Calu3 (cell line): ENCODE measurements around the gene SPATS2. TPM values are rescaled to one million over a fixed set of nuclear protein-coding genes. Genes with fewer than 3 reads are reported as not detected.
"Not testable (repeated sequence)": the region's sequence is repeated elsewhere in the genome, so short reads cannot be mapped to it uniquely, and the experiment has no call there.

Source experiments
- BruUV-seq: library from RNA; stranded (reverse); fragments of 400-500 nt; replicated peaks from 2 replicates; lab custom pipeline; 2021; lab: Mats Ljungman, UMichigan
- CTCF ChIA-PET: fragments of 300-600 bp; sonication (Branson Sonifier 250); formaldehyde crosslinking; loops from one replicate; lab custom pipeline; 2022; ENCODE audit warnings: antibody characterized with exemption; lab: Charles Lee
- DNase-seq: peaks from one replicate; pipeline ENCODE4 v3.0.0; 2022
- H3K27ac Mint-ChIP-seq: one replicate; pipeline ENCODE4 v1.8.0; 2022; ENCODE audit warnings: mixed read lengths; ENCODE audit not compliant: unreplicated experiment
- H3K27me3 Mint-ChIP-seq: one replicate; pipeline ENCODE4 v1.8.0; 2022; ENCODE audit warnings: mixed read lengths; ENCODE audit not compliant: unreplicated experiment
- H3K36me3 Mint-ChIP-seq: one replicate; pipeline ENCODE4 v1.8.0; 2022; ENCODE audit warnings: mild to moderate bottlenecking, moderate library complexity, mixed read lengths; ENCODE audit not compliant: insufficient read depth, unreplicated experiment
- H3K4me1 Mint-ChIP-seq: one replicate; pipeline ENCODE4 v1.8.0; 2022; ENCODE audit warnings: mild to moderate bottlenecking, low read depth, mixed read lengths; ENCODE audit not compliant: unreplicated experiment
- H3K4me3 Mint-ChIP-seq: one replicate; pipeline ENCODE4 v1.8.0; 2022; ENCODE audit warnings: mild to moderate bottlenecking, low read depth, moderate library complexity, mixed read lengths; ENCODE audit not compliant: unreplicated experiment
- H3K9me3 Mint-ChIP-seq: one replicate; pipeline ENCODE4 v1.8.0; 2022; ENCODE audit warnings: low read depth, mixed read lengths; ENCODE audit not compliant: unreplicated experiment
- intact Hi-C: fragments of 100-400 bp; cut with micrococcal nuclease; formaldehyde crosslinking; loops from one replicate; pipeline ENCODE4 v1.10.0; 2022; ENCODE audit not compliant: unreplicated experiment
- total RNA-seq: library from RNA; stranded (reverse); gene quantifications from 2 replicates; pipeline ENCODE4 v1.2.3, GENCODE V29; 2022
- TF ChIP-seq, protein P1 (sequence below): fragments of 200-600 bp; IDR thresholded peaks from one replicate; pipeline ENCODE4 v1.8.0; 2022; ENCODE audit warnings: antibody characterized with exemption; ENCODE audit not compliant: unreplicated experiment

Gene SPATS2
- total RNA-seq, 1 experiment from 2014 or later: 23.2 TPM

DNA sequence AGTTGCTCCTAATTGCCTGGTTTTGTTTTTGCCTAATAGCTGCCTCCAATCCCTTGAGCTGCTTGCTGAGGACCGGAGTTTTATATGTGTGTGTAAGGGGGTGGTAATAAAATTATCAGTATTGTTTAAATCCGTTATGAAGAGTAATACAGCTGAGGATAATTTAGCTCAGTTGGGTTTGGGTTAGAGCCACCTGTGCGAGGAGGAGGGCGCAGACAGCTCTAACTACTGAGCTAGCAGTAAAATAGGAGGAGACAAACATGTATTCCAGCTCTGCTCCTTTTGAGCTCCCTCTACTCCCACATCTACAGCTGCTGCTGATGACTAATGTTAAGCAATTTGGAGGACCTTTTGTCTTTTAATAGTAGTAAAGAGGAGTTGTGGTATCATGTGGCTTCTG, 61.5 kb downstream of the SPATS2 start:
- TF ChIP-seq, protein P1, sequence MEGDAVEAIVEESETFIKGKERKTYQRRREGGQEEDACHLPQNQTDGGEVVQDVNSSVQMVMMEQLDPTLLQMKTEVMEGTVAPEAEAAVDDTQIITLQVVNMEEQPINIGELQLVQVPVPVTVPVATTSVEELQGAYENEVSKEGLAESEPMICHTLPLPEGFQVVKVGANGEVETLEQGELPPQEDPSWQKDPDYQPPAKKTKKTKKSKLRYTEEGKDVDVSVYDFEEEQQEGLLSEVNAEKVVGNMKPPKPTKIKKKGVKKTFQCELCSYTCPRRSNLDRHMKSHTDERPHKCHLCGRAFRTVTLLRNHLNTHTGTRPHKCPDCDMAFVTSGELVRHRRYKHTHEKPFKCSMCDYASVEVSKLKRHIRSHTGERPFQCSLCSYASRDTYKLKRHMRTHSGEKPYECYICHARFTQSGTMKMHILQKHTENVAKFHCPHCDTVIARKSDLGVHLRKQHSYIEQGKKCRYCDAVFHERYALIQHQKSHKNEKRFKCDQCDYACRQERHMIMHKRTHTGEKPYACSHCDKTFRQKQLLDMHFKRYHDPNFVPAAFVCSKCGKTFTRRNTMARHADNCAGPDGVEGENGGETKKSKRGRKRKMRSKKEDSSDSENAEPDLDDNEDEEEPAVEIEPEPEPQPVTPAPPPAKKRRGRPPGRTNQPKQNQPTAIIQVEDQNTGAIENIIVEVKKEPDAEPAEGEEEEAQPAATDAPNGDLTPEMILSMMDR: no peak
- H3K4me1 Mint-ChIP-seq: no peaks in the 10 kb centered on the region
- DNase-seq: no peak
- H3K27me3 Mint-ChIP-seq: no peaks in the 10 kb centered on the region
- CTCF ChIA-PET: no interaction called here
- no TSS peak for BruUV-seq
- intact Hi-C loops: no loop called here
- H3K36me3 Mint-ChIP-seq: peaks cover 5% of the 10 kb centered on the region
- no peak overlapping the region for H3K4me3 Mint-ChIP-seq
- no peaks in the 10 kb centered on the region for H3K9me3 Mint-ChIP-seq
- no peak overlapping the region for H3K27ac Mint-ChIP-seq

DNA sequence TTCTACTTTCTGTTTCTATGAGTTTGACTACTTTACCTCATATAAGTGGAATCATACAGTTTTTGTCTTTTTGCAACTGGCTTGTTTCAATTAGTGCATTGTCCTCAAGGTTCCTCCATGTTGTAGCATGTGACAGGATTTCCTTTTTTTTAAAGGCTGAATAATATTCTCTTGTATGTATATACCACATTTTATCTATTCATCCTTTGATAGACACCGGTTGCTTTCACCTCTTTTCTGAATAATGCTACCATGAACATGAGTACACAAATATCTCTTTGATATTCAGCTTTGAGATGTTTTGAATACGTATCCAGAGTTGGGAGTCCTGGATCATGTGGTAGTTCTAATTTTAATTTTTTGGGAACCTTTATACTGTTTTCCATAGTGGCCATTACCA, 65.4 kb downstream of the SPATS2 start:
- Mint-ChIP-seq H3K4me1 (no peaks in the 10 kb centered on the region), H3K27me3 (no peaks in the 10 kb centered on the region), H3K36me3 (no peaks in the 10 kb centered on the region), H3K27ac (no peak overlapping the region), H3K4me3 (no peak overlapping the region), H3K9me3 (no peaks in the 10 kb centered on the region)
- BruUV-seq: no TSS peak
- TF ChIP-seq, protein P1: no peak
- intact Hi-C loops: no loop called here
- no peak for DNase-seq
- CTCF ChIA-PET: no interaction called here

DNA sequence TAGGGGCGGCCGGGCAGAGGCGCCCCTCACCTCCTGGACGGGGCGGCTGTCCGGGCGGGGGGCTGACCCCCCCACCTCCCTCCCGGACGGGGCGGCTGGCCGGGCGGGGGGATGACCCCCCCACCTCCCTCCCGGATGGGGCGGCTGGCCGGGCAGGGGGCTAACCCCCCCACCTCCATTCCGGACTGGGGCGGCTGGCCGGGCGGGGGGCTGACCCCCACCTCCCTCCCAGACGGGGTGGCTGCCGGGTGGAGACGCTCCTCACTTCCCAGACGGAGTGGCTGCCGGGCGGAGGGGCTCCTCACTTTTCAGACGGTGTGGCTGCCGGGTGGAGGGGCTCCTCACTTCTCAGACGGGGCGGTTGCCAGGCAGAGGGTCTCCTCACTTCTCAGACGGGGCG, 69.5 kb downstream of the SPATS2 start:
- H3K36me3 Mint-ChIP-seq, H3K9me3 Mint-ChIP-seq, H3K27me3 Mint-ChIP-seq, H3K4me3 Mint-ChIP-seq, DNase-seq, intact Hi-C loops, BruUV-seq, H3K27ac Mint-ChIP-seq, CTCF ChIA-PET: not testable (repeated sequence)
- H3K4me1 Mint-ChIP-seq: peaks cover 10% of the 10 kb centered on the region

DNA sequence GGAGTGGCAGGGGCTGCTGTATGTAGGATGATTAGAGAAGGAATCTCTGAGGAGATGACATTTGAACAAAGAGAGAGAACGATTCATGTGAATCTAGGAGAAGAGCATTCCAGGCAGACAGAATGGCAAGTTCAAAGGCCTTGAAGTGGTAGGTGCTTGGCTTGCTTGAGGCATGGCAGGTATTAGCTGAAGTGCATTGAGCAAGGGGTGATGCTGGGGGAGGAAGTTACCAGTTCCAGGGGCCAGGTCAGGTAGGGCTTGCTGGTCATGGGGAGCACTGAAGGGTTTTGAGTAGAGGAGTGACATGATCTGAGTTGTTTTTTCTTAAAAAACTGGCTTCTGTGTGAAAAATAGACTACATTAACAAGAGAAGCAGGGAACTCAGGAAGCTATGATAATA, 71.8 kb downstream of the SPATS2 start:
- intact Hi-C loops: no loop called here
- Mint-ChIP-seq H3K4me3 (no peak overlapping the region), H3K36me3 (peaks cover 5% of the 10 kb centered on the region), H3K4me1 (peaks cover 10% of the 10 kb centered on the region), H3K27ac (no peak overlapping the region), H3K27me3 (no peaks in the 10 kb centered on the region), H3K9me3 (no peaks in the 10 kb centered on the region)
- CTCF ChIA-PET: interaction anchor here (1.4 kb wide), 1 partner anchor 18 kb away, joined by 4 read pairs; no protein-coding TSS in a partner anchor
- TF ChIP-seq, protein P1: no peak
- DNase-seq: no peak
- no TSS peak for BruUV-seq

DNA sequence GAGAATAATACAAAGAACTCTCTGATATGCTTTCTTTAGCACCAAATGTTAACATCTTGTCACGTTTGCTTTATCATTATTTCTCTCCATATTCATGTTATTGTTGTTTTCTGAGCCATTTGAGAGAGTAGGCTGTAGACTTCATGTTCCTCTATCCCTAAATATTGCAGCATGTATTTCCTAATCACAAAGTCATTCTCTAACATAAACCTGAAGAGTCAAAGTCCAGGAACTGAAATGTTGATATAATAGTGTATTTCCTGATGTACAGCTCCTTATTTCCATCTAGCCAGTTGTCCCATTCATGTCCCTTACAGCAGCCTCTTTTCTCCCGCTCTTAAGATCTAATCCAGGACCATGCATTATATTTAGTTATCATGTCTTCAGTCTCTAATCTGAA, 72.8 kb downstream of the SPATS2 start:
- intact Hi-C loops: loop anchor here (10.0 kb wide), 1 partner anchor 45 kb away; no protein-coding TSS in a partner anchor
- Mint-ChIP-seq H3K4me3 (no peak overlapping the region), H3K4me1 (peaks cover 10% of the 10 kb centered on the region), H3K27me3 (no peaks in the 10 kb centered on the region), H3K9me3 (no peaks in the 10 kb centered on the region), H3K27ac (no peak overlapping the region), H3K36me3 (peaks cover 5% of the 10 kb centered on the region)
- DNase-seq: no peak
- TF ChIP-seq, protein P1: no peak
- no TSS peak for BruUV-seq
- CTCF ChIA-PET: interaction anchor here (0.7 to 1.4 kb wide), 2 partner anchors 17 to 93 kb away, joined by 3 to 4 read pairs; partner anchors contain the start of gene DNAJC22
